Neural progenitor cell (in vitro differentiated cells): Measurements from ENCODE around the gene UBR3.

Experiments
- EZH2 ChIP-seq: fragments of 200-600 bp; sonication (generic); IDR thresholded peaks from 2 replicates; pipeline ENCODE4 v1.6.1; 2017; ENCODE audit warnings: antibody characterized with exemption, mild to moderate bottlenecking, moderate library complexity
- EZH2phosphoT487 ChIP-seq: fragments of 200-600 bp; sonication (generic); IDR thresholded peaks from 2 replicates; pipeline ENCODE4 v1.6.1; 2017; ENCODE audit warnings: antibody characterized with exemption
- TF ChIP-seq, protein P1 (sequence below): fragments of 200-600 bp; sonication (generic); IDR thresholded peaks from 2 replicates; pipeline ENCODE4 v1.5.1; 2017; ENCODE audit warnings: antibody characterized with exemption, mild to moderate bottlenecking

GRCh38 chr2:170095380-170095779 lies 268.1 kb downstream of the UBR3 start:
- TF ChIP-seq, protein P1, sequence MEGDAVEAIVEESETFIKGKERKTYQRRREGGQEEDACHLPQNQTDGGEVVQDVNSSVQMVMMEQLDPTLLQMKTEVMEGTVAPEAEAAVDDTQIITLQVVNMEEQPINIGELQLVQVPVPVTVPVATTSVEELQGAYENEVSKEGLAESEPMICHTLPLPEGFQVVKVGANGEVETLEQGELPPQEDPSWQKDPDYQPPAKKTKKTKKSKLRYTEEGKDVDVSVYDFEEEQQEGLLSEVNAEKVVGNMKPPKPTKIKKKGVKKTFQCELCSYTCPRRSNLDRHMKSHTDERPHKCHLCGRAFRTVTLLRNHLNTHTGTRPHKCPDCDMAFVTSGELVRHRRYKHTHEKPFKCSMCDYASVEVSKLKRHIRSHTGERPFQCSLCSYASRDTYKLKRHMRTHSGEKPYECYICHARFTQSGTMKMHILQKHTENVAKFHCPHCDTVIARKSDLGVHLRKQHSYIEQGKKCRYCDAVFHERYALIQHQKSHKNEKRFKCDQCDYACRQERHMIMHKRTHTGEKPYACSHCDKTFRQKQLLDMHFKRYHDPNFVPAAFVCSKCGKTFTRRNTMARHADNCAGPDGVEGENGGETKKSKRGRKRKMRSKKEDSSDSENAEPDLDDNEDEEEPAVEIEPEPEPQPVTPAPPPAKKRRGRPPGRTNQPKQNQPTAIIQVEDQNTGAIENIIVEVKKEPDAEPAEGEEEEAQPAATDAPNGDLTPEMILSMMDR = no peak
- TF ChIP-seq EZH2phosphoT487 (no peak), EZH2 (no peak)
